ENCODE data around the gene GNAZ.

Gene GNAZ

DNA sequence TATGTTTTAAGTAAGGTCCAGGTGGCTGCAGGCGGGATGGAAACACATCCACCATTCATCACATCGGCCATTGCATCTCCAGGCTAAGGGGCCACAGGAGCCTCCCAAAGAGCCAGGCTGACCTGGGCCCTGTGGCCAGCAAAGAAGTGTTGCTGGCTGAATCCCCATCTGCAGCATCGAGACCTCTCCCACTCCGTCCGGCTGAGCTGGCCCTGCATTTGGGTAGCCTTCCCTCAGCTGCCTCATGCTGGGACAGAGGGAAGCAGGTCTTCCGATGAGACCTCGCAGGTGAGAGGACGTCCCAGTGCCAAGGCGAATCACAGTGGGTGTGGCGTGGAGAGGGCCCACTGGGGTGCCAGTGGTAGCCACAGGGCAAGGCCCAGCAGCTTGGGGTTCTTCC, 47.0 kb downstream of the GNAZ start:
- TF ChIP-seq, protein P1, sequence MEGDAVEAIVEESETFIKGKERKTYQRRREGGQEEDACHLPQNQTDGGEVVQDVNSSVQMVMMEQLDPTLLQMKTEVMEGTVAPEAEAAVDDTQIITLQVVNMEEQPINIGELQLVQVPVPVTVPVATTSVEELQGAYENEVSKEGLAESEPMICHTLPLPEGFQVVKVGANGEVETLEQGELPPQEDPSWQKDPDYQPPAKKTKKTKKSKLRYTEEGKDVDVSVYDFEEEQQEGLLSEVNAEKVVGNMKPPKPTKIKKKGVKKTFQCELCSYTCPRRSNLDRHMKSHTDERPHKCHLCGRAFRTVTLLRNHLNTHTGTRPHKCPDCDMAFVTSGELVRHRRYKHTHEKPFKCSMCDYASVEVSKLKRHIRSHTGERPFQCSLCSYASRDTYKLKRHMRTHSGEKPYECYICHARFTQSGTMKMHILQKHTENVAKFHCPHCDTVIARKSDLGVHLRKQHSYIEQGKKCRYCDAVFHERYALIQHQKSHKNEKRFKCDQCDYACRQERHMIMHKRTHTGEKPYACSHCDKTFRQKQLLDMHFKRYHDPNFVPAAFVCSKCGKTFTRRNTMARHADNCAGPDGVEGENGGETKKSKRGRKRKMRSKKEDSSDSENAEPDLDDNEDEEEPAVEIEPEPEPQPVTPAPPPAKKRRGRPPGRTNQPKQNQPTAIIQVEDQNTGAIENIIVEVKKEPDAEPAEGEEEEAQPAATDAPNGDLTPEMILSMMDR (IDR thresholded peaks at IDR 0.05; ENCODE audit: low read length): no peak
- TF ChIP-seq EZH2phosphoT487 (IDR thresholded peaks at IDR 0.05; ENCODE audit: low read length): no peak
- TF ChIP-seq EZH2 (optimal IDR thresholded peaks at IDR 0.05; ENCODE audit: low read depth, low read length): no peak
- no peak overlapping the region for H3K4me3 ChIP-seq (ENCODE audit: low read length)

DNA sequence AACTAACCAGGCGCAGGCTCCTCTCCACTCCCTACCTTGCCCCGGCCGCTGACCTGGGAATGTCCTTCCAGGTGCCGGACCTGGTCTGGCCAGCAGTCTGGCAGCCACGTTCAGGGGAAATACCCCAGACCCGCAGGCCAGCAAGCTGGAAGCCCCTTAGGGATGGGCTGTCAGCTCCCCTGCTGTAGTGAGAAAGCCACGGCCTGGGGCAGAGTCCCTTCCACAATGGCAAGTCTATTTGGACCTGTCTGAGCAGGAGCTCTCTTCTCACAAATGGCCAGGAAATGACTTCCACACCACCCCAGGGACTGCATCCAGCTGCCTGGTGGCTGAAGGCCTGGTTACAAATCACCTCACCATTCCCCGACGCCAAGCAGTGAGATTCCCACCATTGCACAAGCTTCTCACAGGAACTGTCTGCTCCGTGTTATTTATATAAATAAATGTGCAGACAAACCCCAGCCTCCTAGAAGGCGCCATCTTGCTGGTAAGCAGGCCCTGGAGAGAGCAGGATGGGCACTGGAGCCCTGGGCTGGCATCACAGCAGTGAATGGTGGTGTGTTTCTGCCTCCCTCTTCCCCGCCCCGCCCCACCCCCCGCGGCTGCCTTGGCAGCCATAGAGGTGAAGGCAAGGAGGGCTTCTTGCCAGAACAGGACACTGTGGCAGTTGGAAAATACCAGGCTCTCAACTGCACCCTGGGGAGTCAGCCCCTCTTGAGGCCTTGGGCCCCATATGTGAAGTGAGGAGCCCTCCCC, 47.8 kb downstream of the GNAZ start:
- H3K27me3 ChIP-seq (replicated peaks; ENCODE audit: insufficient read depth, low read length): no peaks in the 10 kb centered on the region
- no peak overlapping the region for H2AFZ ChIP-seq (ENCODE audit: low read length)
- H3K36me3 ChIP-seq (replicated peaks; ENCODE audit: insufficient read depth, low read length): no peaks in the 10 kb centered on the region
- no peaks in the 10 kb centered on the region for H3K9me3 ChIP-seq (replicated peaks; ENCODE audit: insufficient read depth, low read length)
- no peaks in the 10 kb centered on the region for H4K20me1 ChIP-seq (ENCODE audit: insufficient read depth, low read length)
- no peak overlapping the region for H3K27ac ChIP-seq (ENCODE audit: low read length)
- H3K9ac ChIP-seq (ENCODE audit: low read length): no peak overlapping the region
- no peaks in the 10 kb centered on the region for H3F3A ChIP-seq (ENCODE audit: insufficient read depth, low read length)
- no peak overlapping the region for H3K4me3 ChIP-seq (ENCODE audit: low read length)
- H3K4me1 ChIP-seq (ENCODE audit: low read length): no peaks in the 10 kb centered on the region
- no peaks in the 10 kb centered on the region for H3K9me2 ChIP-seq (replicated peaks; ENCODE audit: insufficient read depth, low read length)
- no peaks in the 10 kb centered on the region for H3K79me2 ChIP-seq (ENCODE audit: low read length)
- no peak for DNase-seq
- H3K4me2 ChIP-seq (ENCODE audit: low read depth, low read length): no peak overlapping the region
- no peak for TF ChIP-seq EZH2phosphoT487 (IDR thresholded peaks at IDR 0.05; ENCODE audit: low read length)
- no peak for TF ChIP-seq EZH2 (optimal IDR thresholded peaks at IDR 0.05; ENCODE audit: low read depth, low read length)
- TF ChIP-seq, protein P1 (IDR thresholded peaks at IDR 0.05; ENCODE audit: low read length): no peak

More for the DNA sequence above, 47.0 kb downstream of the GNAZ start:
- H3K79me2 ChIP-seq (ENCODE audit: low read length): no peaks in the 10 kb centered on the region
- no peak overlapping the region for H3K4me2 ChIP-seq (ENCODE audit: low read depth, low read length)
- H4K20me1 ChIP-seq (ENCODE audit: insufficient read depth, low read length): no peaks in the 10 kb centered on the region
- H3K27ac ChIP-seq (ENCODE audit: low read length): no peak overlapping the region
- no peaks in the 10 kb centered on the region for H3K9me3 ChIP-seq (replicated peaks; ENCODE audit: insufficient read depth, low read length)
- DNase-seq: no peak
- H3K9ac ChIP-seq (ENCODE audit: low read length): no peak overlapping the region
- no peaks in the 10 kb centered on the region for H3K36me3 ChIP-seq (replicated peaks; ENCODE audit: insufficient read depth, low read length)
- H2AFZ ChIP-seq (ENCODE audit: low read length): no peak overlapping the region
- H3K9me2 ChIP-seq (replicated peaks; ENCODE audit: insufficient read depth, low read length): no peaks in the 10 kb centered on the region
- no peaks in the 10 kb centered on the region for H3K27me3 ChIP-seq (replicated peaks; ENCODE audit: insufficient read depth, low read length)
- H3K4me1 ChIP-seq (ENCODE audit: low read length): no peaks in the 10 kb centered on the region
- H3F3A ChIP-seq (ENCODE audit: insufficient read depth, low read length): no peaks in the 10 kb centered on the region

DNA sequence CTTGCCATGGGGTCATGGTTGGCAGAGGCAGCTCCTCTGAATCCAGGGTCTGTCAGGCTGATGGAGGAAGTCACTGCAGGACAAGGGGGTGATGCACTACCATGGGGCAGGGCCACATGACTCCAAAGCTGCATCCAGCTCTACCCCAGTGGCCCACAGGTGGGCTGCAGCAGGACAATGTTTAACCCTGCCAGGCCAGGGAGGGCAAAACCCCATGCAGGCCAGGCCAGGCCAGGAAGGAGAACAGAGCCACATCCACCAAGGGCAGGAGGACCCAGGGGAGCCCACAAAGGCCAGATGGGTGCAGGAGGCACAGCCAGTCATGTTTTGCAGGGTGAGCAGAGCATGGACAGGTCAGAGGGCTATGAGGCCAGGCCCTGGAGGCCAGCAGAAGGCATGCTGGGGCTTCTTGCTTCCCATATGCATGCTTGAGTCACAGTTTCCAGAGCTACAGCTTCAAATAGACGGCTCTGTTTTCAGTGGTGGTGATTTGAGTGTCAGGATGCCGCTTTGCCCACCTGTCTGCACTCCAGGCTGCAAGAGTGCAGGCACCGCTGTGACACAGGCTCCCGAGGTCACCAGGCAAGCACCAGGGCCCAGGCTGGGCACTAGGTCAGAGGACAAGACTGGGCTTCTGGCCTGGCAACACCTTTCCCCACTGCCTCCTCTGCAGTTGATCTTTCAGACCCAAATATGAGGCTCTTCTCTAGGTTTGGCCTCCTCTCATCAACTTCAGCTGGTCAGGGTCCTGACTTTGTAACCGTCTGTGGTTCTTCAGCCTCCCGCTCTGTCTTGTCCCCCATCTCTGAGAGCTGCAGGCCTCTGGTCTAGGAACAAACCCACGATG, 48.6 kb downstream of the GNAZ start:
- Histone ChIP-seq H3K27ac (ENCODE audit: low read length) (no peak overlapping the region), H3K27me3 (replicated peaks; ENCODE audit: insufficient read depth, low read length) (no peaks in the 10 kb centered on the region), H3K9ac (ENCODE audit: low read length) (no peak overlapping the region), H4K20me1 (ENCODE audit: insufficient read depth, low read length) (no peaks in the 10 kb centered on the region), H3K9me3 (replicated peaks; ENCODE audit: insufficient read depth, low read length) (no peaks in the 10 kb centered on the region), H3K4me1 (ENCODE audit: low read length) (no peaks in the 10 kb centered on the region), H3K4me2 (ENCODE audit: low read depth, low read length) (no peak overlapping the region), H3K36me3 (replicated peaks; ENCODE audit: insufficient read depth, low read length) (no peaks in the 10 kb centered on the region), H3F3A (ENCODE audit: insufficient read depth, low read length) (no peaks in the 10 kb centered on the region), H2AFZ (ENCODE audit: low read length) (no peak overlapping the region), H3K79me2 (ENCODE audit: low read length) (no peaks in the 10 kb centered on the region), H3K4me3 (ENCODE audit: low read length) (no peak overlapping the region), H3K9me2 (replicated peaks; ENCODE audit: insufficient read depth, low read length) (no peaks in the 10 kb centered on the region)
- TF ChIP-seq EZH2phosphoT487 (IDR thresholded peaks at IDR 0.05; ENCODE audit: low read length) (no peak), EZH2 (optimal IDR thresholded peaks at IDR 0.05; ENCODE audit: low read depth, low read length) (no peak)
- TF ChIP-seq, protein P1 (IDR thresholded peaks at IDR 0.05; ENCODE audit: low read length): no peak
- DNase-seq: no peak
